ENCODE results near the gene SUSD5.
"Not testable (repeated sequence)": the region's sequence is repeated elsewhere in the genome, so short reads cannot be mapped to it uniquely, and the experiment has no call there.

SUSD5 gene

GRCh38 chr3:33152363-33153360 lies 65.9 kb downstream of the SUSD5 start:
- no peak for DNase-seq (ENCODE audit: low spot score)

GRCh38 chr3:33149342-33149741 lies 69.3 kb downstream of the SUSD5 start:
- no peak for DNase-seq (ENCODE audit: low spot score)

- no peak for DNase-seq (ENCODE audit: low spot score)
These were observed 71.7 kb downstream of the SUSD5 start for GRCh38 chr3:33146791-33147445.

- DNase-seq (ENCODE audit: low spot score) = no peak
These were observed 72.6 kb downstream of the SUSD5 start for GRCh38 chr3:33145901-33146580.

GRCh38 chr3:33145221-33145900 lies 73.2 kb downstream of the SUSD5 start:
- DNase-seq (ENCODE audit: low spot score) = no peak

GRCh38 chr3:33144433-33144832 lies 74.2 kb downstream of the SUSD5 start:
- DNase-seq (ENCODE audit: low spot score) = no peak

- DNase-seq (ENCODE audit: low spot score) = no peak
These were observed 77.6 kb downstream of the SUSD5 start for GRCh38 chr3:33141006-33141405.

GRCh38 chr3:33139996-33140395 lies 78.6 kb downstream of the SUSD5 start:
- DNase-seq (ENCODE audit: low spot score) = no peak

GRCh38 chr3:33139006-33139623 lies 79.5 kb downstream of the SUSD5 start:
- not testable (repeated sequence) for DNase-seq (ENCODE audit: low spot score)

- no peak for DNase-seq (ENCODE audit: low spot score)
These were observed 80.9 kb downstream of the SUSD5 start for GRCh38 chr3:33137691-33138090.

- DNase-seq (ENCODE audit: low spot score) = no peak
These were observed 84.5 kb downstream of the SUSD5 start for GRCh38 chr3:33134026-33134625.

- DNase-seq (ENCODE audit: low spot score) = no peak
These were observed 86.6 kb downstream of the SUSD5 start for GRCh38 chr3:33132019-33132360.

- DNase-seq (ENCODE audit: low spot score) = peak; percentile 75
These were observed 87.1 kb downstream of the SUSD5 start for GRCh38 chr3:33131331-33132018.

GRCh38 chr3:33130144-33130543 lies 88.5 kb downstream of the SUSD5 start:
- no peak for DNase-seq (ENCODE audit: low spot score)

GRCh38 chr3:33128706-33129105 lies 89.9 kb downstream of the SUSD5 start:
- peak; percentile 51 for DNase-seq (ENCODE audit: low spot score)

- no peak for DNase-seq (ENCODE audit: low spot score)
These were observed 92.8 kb downstream of the SUSD5 start for GRCh38 chr3:33125840-33126239.

- DNase-seq (ENCODE audit: low spot score) = no peak
These were observed 94.0 kb downstream of the SUSD5 start for GRCh38 chr3:33124638-33125037.

GRCh38 chr3:33122991-33123390 lies 95.6 kb downstream of the SUSD5 start:
- no peak for DNase-seq (ENCODE audit: low spot score)

GRCh38 chr3:33119891-33120290 lies 98.7 kb downstream of the SUSD5 start:
- DNase-seq (ENCODE audit: low spot score) = no peak

GRCh38 chr3:33117461-33117860 lies 101.1 kb downstream of the SUSD5 start:
- DNase-seq (ENCODE audit: low spot score) = no peak

All from AG08395 (cell line).